Tibial nerve (tissue), 4 donors: Measurements from ENCODE around the gene PGBD5.

Experiments used
- EP300 ChIP-seq, 2 donors: sonication (generic); formaldehyde crosslinking; IDR thresholded peaks; one replicate each; pipeline ENCODE4 v1.6.1; 2017; ENCODE audit warnings: antibody characterized with exemption in 2 of 2, mild to moderate bottlenecking in 1 of 2
- POLR2A ChIP-seq, 2 donors: fragments of 450-650 bp; IDR thresholded peaks; one replicate each; pipeline ENCODE4 v1.6.1; 2017; ENCODE audit warnings: antibody characterized with exemption in 2 of 2, mild to moderate bottlenecking in 2 of 2, moderate library complexity in 2 of 2
- TF ChIP-seq, protein P1 (sequence below), 5 experiments: fragments of 200-600 bp in 3 of 5; fragments of 450-650 bp in 2 of 5; sonication (generic) in 3 of 5; IDR thresholded peaks; one replicate each; pipeline ENCODE4 v1.5.1; 2016 to 2019; ENCODE audit warnings: antibody characterized with exemption in 5 of 5, mild to moderate bottlenecking in 3 of 5, moderate library complexity in 2 of 5

DNA sequence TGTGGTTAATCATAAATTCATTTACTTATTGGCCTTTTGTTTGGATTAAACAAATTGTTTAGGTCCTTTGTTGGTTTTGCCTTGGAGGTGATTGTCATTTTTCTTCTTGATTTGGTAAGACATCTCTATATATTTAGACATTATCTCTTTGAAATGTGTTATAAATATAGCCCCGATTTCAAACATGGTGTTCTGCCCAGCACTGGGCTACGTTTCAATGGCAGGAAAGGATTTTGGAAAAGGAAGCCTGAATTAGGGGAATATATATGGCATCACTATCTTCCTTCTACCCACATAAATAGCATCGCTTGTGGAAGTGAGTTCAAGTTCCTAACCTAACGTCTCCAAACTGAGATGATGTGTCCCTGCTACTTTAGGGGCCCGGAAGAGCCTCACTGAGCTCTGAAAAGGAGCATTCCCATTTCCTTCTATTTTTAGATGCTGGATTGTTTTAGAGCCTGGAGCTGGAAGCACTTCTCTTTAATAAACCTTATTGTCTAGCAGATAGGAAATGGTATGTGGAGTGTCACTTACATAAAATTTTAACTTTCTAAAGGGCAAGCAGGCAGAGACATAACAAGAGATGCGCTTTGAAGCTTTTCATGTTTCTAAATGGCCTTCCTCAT, 39.4 kb downstream of the PGBD5 start:
- TF ChIP-seq, protein P1, sequence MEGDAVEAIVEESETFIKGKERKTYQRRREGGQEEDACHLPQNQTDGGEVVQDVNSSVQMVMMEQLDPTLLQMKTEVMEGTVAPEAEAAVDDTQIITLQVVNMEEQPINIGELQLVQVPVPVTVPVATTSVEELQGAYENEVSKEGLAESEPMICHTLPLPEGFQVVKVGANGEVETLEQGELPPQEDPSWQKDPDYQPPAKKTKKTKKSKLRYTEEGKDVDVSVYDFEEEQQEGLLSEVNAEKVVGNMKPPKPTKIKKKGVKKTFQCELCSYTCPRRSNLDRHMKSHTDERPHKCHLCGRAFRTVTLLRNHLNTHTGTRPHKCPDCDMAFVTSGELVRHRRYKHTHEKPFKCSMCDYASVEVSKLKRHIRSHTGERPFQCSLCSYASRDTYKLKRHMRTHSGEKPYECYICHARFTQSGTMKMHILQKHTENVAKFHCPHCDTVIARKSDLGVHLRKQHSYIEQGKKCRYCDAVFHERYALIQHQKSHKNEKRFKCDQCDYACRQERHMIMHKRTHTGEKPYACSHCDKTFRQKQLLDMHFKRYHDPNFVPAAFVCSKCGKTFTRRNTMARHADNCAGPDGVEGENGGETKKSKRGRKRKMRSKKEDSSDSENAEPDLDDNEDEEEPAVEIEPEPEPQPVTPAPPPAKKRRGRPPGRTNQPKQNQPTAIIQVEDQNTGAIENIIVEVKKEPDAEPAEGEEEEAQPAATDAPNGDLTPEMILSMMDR (IDR thresholded peaks at IDR 0.05) = no peak
- TF ChIP-seq POLR2A (IDR thresholded peaks at IDR 0.05) (no peak), EP300 (IDR thresholded peaks at IDR 0.05) (no peak)
